OCI-M2 (cell line): ENCODE measurements around the gene KLF3.

ENCODE experiments used
- DNase-seq: peaks from one replicate; lab custom pipeline; 2025; ENCODE audit not compliant: unreplicated experiment; lab: John Stamatoyannopoulos, UW

KLF3 gene

GRCh38 chr4:38735870-38736269 is 71.9 kb downstream of the KLF3 start:
- DNase-seq: no peak

- no peak for DNase-seq
Observed at GRCh38 chr4:38738940-38739803, 75.2 kb downstream of the KLF3 start.

GRCh38 chr4:38740303-38740702 is 76.3 kb downstream of the KLF3 start:
- DNase-seq: no peak

- DNase-seq: no peak
Observed at GRCh38 chr4:38743866-38744265, 79.9 kb downstream of the KLF3 start.

GRCh38 chr4:38745881-38746280 is 81.9 kb downstream of the KLF3 start:
- DNase-seq: no peak

- no peak for DNase-seq
Observed at GRCh38 chr4:38747629-38748028, 83.6 kb downstream of the KLF3 start.

- no peak for DNase-seq
Observed at GRCh38 chr4:38749336-38749735, 85.3 kb downstream of the KLF3 start.
